Ovary (tissue), 9 donors: ENCODE results near the gene UBE2S. TPM values are rescaled to one million over a fixed set of nuclear protein-coding genes. Genes with fewer than 3 reads are reported as not detected.

Source experiments
- DNase-seq, 5 donors: peaks; one replicate each; pipeline ENCODE4 v3.0.0-alpha.2; 2019 to 2020
- H3K27ac ChIP-seq, 2 donors: fragments of 200-600 bp; one replicate each; pipeline versions ENCODE4 v1.5.1 to v1.8.0; 2019 to 2022
- H3K27me3 ChIP-seq: fragments of 200-600 bp; one replicate; pipeline ENCODE4 v1.8.0; 2022
- H3K36me3 ChIP-seq: fragments of 200-600 bp; sonication (generic); one replicate; pipeline ENCODE4 v1.5.1; 2019
- H3K4me1 ChIP-seq: one replicate; pipeline ENCODE4 v1.8.1; 2013; ENCODE audit warnings: mild to moderate bottlenecking, moderate library complexity; ENCODE audit not compliant: insufficient read depth
- H3K4me3 ChIP-seq: fragments of 200-600 bp; sonication (generic); one replicate; pipeline ENCODE4 v1.5.1; 2017
- H3K9me3 ChIP-seq, 2 donors: fragments of 200-600 bp in 1 of 2; sonication (generic) in 1 of 2; one replicate each; pipeline versions ENCODE4 v1.5.1 to v1.8.1; 2013 to 2019; ENCODE audit warnings: mild to moderate bottlenecking in 1 of 2, moderate library complexity in 1 of 2
- CTCF ChIP-seq, 3 donors: fragments of 450-650 bp in 2 of 3; fragments of 200-600 bp in 1 of 3; IDR thresholded peaks; one replicate each; pipeline versions ENCODE4 v1.5.1 to v1.8.0; 2016 to 2022; ENCODE audit warnings: antibody characterized with exemption in 3 of 3, mild to moderate bottlenecking in 1 of 3
- EP300 ChIP-seq: sonication (generic); formaldehyde crosslinking; IDR thresholded peaks from one replicate; pipeline ENCODE4 v1.6.1; 2017; ENCODE audit warnings: antibody characterized with exemption
- POLR2A ChIP-seq: fragments of 450-650 bp; IDR thresholded peaks from one replicate; pipeline ENCODE4 v1.6.1; 2017; ENCODE audit warnings: antibody characterized with exemption, mild to moderate bottlenecking, moderate library complexity
- WGBS, 3 donors: extraction: QIAGEN DNeasy Blood & Tissue Kit in 1 of 3; methylation state at CpG; one replicate each; pipeline versions ENCODE4 v1.1.5 to v1.1.7; 2013 to 2017; 5-methylcytosine and 5-hydroxymethylcytosine counted together
- intact Hi-C, 4 donors: fragments of 100-400 bp; cut with DNase I; formaldehyde crosslinking; loops; one replicate each; pipeline versions ENCODE4 v1.11.0 to v1.15.1; 2022 to 2023
- polyA plus RNA-seq, 2 donors: library from polyadenylated mRNA; stranded (reverse); fragments of 200-250 nt in 1 of 2; fragments of 350-450 nt in 1 of 2; fragmentation: Illumina TruSeq in 1 of 2; extraction: RNeasy Lipid Tissue Mini Kit (QIAGEN cat#74804) in 1 of 2; gene quantifications; one replicate each; pipeline ENCODE4 v1.2.3, GENCODE V29; 2013 to 2014
- total RNA-seq, 7 donors: library from RNA; depleted of rRNA in 2 of 7; stranded (reverse); fragments of >200 nt in 2 of 7; fragmentation: NEBNext Ultra II Directional in 3 of 7; extraction: Animal tissue kit (Norgen Biotek cat#: 25700) in 3 of 7; gene quantifications; one replicate each; pipeline versions ENCODE4 v1.1.0 to v1.2.4, GENCODE V29; 2016 to 2023
- donor health status: DM: no; HTN: no; CAD: no; lungs with moderate emphysema.
- donor health status: DM: no; HTN: no; CAD: no.
- donor health status: Bipolar disorder and iron deficiency.
- donor health status: DM: yes; HTN: yes; CAD: no.
- donor health status: DM: no; HTN: no; CAD: no.
- donor health status: DM: yes; HTN: yes; CAD: no.

Gene UBE2S
- total and polyA plus RNA-seq, 9 donors: 3.2 to 30.1 (median 16.1) TPM

GRCh38 chr19:55436847-55437246, 29.3 kb upstream of the UBE2S start:
- 33 to 39% (median 35%) methylated on average over 8 of the region's 8 CpGs for WGBS, 3 donors
- no peaks in the 10 kb centered on the region for H3K27me3 ChIP-seq

GRCh38 chr19:55435020-55435419, 27.4 kb upstream of the UBE2S start:
- WGBS, 3 donors: 90 to 92% (median 91%) methylated on average over 4 of the region's 4 CpGs
- no peak for DNase-seq
- Histone ChIP-seq H3K4me3 (no peak overlapping the region), H3K36me3 (no peaks in the 10 kb centered on the region), H3K9me3 (no peaks in the 10 kb centered on the region), H3K4me1 (no peaks in the 10 kb centered on the region), H3K27me3 (no peaks in the 10 kb centered on the region), H3K27ac (no peak overlapping the region)
- TF ChIP-seq POLR2A (no peak), CTCF (IDR thresholded peaks at IDR 0.05) (no peak), EP300 (no peak)
- intact Hi-C loops: no loop called here

More at GRCh38 chr19:55436847-55437246, 29.3 kb upstream of the UBE2S start:
- Histone ChIP-seq H3K36me3 (no peaks in the 10 kb centered on the region), H3K4me1 (no peaks in the 10 kb centered on the region), H3K27ac (no peak overlapping the region), H3K9me3 (no peaks in the 10 kb centered on the region), H3K4me3 (no peak overlapping the region)
- intact Hi-C loops: no loop called here
- no peak for DNase-seq
- TF ChIP-seq EP300 (no peak), CTCF (IDR thresholded peaks at IDR 0.05) (no peak), POLR2A (no peak)

- TF ChIP-seq POLR2A: no peak
- no peak for TF ChIP-seq CTCF (IDR thresholded peaks at IDR 0.05)
- TF ChIP-seq EP300: no peak
These were observed 26.9 kb upstream of the UBE2S start for GRCh38 chr19:55434356-55434919.

GRCh38 chr19:55433292-55433691, 25.7 kb upstream of the UBE2S start:
- H3K9me3 ChIP-seq: no peaks in the 10 kb centered on the region
- H3K4me3 ChIP-seq: no peak overlapping the region
- no peaks in the 10 kb centered on the region for H3K27me3 ChIP-seq
- H3K4me1 ChIP-seq: no peaks in the 10 kb centered on the region
- WGBS, 3 donors: 4 to 6% (median 6%) methylated on average over 34 to 48 of the region's 48 CpGs
- no peak overlapping the region for H3K27ac ChIP-seq
- TF ChIP-seq EP300 (no peak), CTCF (IDR thresholded peaks at IDR 0.05) (no peak)
- H3K36me3 ChIP-seq: no peaks in the 10 kb centered on the region
- intact Hi-C loops: no loop called here
- no peak for DNase-seq

More at GRCh38 chr19:55434356-55434919, 26.9 kb upstream of the UBE2S start:
- Histone ChIP-seq H3K36me3 (no peaks in the 10 kb centered on the region), H3K4me3 (no peak overlapping the region), H3K9me3 (no peaks in the 10 kb centered on the region), H3K4me1 (no peaks in the 10 kb centered on the region), H3K27me3 (no peaks in the 10 kb centered on the region), H3K27ac (no peak overlapping the region)
- no peak for DNase-seq
- intact Hi-C loops: no loop called here
- WGBS, 3 donors: 70 to 90% (median 84%) methylated on average over 4 of the region's 4 CpGs
